ENCODE data around the gene FADS3. TPM values are rescaled to one million over a fixed set of nuclear protein-coding genes. Genes with fewer than 3 reads are reported as not detected.
A peak's percentile ranks its signal among the peaks of the same experiment; 100 is the strongest.

The FADS3 gene
- total and polyA plus RNA-seq, 9 of the 15 experiments (the other 6 are each of a cell fraction or from before 2014, with no cell fraction given) = 0.97 to 148 (median 92.7) TPM

DNA sequence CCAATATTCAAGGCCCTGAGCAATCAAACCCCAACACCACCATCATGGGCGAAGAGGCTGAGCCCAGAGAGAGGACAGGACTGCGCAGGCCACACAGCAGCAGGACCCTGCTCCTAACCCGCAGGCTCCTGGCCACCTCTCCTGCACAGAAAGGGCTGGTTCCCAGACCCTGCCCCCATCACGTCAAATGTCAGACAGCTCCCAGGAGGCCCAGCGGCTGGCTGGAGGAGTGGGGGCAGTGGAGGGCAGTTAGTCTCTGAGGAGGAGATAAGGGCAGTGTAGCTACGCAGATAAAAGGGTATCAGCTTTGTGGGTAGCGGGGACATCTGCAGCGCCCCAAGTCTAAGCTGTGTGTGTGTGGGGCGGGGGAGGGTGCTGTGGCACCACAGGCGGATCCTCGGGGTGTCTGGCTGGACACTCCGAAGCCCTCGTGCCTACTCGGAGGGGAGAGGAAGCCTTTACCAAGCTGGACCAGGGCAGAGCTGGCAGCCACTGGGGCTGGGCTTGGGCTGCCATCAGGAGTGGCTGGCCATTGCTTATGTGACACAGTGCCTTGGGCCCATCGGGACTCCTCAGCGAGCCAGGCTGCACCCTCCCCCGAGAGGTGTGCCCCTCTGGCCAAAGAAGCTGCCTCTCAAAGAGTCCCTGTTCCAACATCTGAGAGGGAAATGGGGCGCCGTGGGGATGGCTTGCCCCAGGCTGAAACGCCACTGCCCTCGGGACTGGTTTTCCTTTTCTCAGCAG is 21.5 kb downstream of the FADS3 start (continued):
- peak; percentile 11; the same call in 1 of the 2 replicates for TF ChIP-seq REST (IDR thresholded peaks at IDR 0.05; ENCODE audit: borderline replicate concordance)
- peak; percentile 26; the same call in 1 of the 2 replicates for TF ChIP-seq REST (CRISPR knock-in tag; IDR thresholded peaks at IDR 0.05; ENCODE audit: low read depth)
- TF ChIP-seq HDAC2 (IDR thresholded peaks at IDR 0.05) = peak; percentile 77
- TF ChIP-seq, protein P1, sequence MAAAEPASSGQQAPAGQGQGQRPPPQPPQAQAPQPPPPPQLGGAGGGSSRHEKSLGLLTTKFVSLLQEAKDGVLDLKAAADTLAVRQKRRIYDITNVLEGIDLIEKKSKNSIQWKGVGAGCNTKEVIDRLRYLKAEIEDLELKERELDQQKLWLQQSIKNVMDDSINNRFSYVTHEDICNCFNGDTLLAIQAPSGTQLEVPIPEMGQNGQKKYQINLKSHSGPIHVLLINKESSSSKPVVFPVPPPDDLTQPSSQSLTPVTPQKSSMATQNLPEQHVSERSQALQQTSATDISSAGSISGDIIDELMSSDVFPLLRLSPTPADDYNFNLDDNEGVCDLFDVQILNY (CRISPR knock-in tag; IDR thresholded peaks at IDR 0.05) = no peak
- TF ChIP-seq ZNF717 (CRISPR knock-in tag; IDR thresholded peaks at IDR 0.05) = no peak
- TF ChIP-seq CEBPZ (IDR thresholded peaks at IDR 0.05; ENCODE audit: borderline replicate concordance, low read depth, low read length) = no peak
- no peak for TF ChIP-seq SRSF7 (optimal IDR thresholded peaks at IDR 0.05; ENCODE audit: low read depth, low read length)
- TF ChIP-seq ZNF75A (CRISPR knock-in tag; IDR thresholded peaks at IDR 0.05) = no peak

All from K562 (cell line).